ENCODE measurements around the gene TIAM1.

TIAM1 gene

DNA sequence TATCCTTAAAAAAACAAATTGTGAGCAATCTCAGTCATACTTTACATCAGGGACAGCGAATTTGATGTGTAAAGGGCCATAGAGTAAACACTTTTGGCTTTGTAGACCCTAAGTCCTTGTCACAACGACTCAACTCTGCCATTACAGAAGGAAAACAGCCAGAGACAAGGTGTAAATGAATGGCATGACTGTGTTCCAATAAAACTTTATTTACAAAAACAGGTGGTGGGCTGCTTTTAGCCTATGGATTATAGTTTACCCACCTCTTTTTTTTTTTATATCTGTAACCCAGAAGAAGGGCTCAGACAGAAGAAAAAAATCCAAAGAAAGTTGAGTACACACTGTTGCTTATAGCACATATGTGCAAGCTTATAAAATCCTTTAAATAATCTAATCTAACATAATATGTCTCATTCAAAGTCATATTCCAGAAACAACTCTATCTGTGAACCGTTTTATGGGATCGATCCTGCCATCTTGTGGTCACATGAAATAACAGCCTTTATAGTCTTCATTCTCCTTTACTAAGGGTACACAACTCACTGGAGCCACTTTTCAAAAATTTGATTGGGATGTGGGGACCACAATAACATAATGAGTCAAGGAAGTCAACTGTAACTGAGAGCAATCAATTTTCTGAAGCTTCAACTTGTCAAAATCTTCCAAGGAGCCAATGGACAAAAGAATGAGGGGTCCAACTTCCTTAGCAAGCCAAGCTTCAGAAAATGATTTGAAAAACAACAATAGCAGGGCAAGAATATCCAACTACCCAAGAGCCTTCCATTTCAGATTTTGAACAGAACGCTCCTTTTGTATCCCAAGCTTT is 163.6 kb downstream of the TIAM1 start:
- TF ChIP-seq, protein P1, sequence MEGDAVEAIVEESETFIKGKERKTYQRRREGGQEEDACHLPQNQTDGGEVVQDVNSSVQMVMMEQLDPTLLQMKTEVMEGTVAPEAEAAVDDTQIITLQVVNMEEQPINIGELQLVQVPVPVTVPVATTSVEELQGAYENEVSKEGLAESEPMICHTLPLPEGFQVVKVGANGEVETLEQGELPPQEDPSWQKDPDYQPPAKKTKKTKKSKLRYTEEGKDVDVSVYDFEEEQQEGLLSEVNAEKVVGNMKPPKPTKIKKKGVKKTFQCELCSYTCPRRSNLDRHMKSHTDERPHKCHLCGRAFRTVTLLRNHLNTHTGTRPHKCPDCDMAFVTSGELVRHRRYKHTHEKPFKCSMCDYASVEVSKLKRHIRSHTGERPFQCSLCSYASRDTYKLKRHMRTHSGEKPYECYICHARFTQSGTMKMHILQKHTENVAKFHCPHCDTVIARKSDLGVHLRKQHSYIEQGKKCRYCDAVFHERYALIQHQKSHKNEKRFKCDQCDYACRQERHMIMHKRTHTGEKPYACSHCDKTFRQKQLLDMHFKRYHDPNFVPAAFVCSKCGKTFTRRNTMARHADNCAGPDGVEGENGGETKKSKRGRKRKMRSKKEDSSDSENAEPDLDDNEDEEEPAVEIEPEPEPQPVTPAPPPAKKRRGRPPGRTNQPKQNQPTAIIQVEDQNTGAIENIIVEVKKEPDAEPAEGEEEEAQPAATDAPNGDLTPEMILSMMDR (IDR thresholded peaks at IDR 0.05; ENCODE audit: low read depth, low read length) = peak; percentile 53
- no peak for DNase-seq (ENCODE audit: extremely low read depth, low read depth)

DNA sequence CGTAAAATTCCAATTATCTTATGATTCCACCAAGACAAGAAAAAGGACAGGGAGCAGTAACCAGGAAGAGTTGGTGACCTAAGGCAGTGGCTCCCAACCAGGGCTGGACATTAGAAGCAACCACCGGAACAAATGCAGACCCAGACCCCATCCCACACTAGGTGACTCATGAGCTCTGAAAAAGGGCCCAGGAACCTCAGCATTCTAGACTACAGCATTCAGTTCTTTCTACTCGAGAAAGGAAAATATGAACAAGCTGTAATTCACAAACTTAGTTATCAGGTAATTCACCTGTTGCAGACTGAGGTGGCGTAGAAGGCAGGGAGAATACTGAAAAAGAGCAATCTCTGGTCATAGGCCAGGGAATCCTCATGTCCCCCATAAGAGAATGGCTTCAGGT is 167.3 kb downstream of the TIAM1 start:
- DNase-seq (ENCODE audit: extremely low read depth, low read depth) = no peak
- TF ChIP-seq, protein P1 (IDR thresholded peaks at IDR 0.05; ENCODE audit: low read depth, low read length) = no peak

DNA sequence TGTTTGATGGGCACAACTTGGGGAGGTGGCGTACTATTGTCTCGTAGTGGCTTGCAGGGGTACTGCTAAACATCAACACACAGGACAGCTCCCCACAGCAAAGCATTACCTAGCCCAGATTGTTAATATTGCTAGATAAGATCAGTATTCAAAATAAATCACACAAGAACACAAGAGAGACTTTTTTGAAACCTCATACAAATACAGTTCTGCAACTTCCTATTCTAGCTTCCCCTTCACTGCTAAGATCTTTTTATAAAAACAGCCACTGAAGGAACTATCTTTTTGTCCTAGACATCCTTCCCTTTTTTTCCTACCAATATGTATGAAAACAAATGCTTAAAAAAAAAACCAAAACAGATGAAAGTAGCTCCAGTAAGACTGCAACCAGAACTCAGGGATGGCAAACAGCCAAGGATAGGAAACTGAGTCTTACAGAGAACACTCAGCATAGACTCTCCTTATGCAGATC is 167.9 kb downstream of the TIAM1 start:
- TF ChIP-seq, protein P1 (IDR thresholded peaks at IDR 0.05; ENCODE audit: low read depth, low read length) = no peak
- DNase-seq (ENCODE audit: extremely low read depth, low read depth) = no peak

DNA sequence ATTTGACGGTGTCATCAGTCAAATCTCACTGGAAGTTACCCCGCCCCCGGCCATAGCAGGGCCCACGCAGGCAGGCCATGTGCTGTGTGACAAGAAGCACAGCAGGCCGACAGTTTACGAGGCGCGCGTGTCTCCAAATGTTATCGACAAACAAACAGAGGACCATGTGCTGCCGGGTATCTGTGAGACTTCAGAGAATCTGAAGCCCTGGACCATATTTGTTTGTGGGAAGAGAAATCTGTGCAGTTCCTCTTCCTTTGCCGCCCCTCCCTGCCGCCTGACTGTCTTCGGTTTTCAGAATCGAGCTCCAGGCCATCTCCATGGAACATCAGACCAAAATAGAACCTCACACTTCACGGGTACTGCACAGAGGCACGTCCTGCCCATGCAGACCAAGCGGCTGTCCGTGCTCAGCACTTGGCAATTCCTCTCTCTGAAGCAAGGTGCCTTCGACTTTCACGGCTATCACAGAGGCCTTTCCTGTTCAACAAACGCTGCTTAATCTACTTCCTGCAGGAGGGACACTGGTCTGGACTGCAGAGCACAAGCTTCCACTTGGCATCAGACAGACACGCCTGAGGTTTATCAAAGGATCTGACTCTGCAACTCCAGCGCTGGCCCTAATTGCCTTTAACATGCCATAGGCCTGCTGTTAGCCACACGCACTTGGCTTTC is 170.0 kb downstream of the TIAM1 start:
- DNase-seq (ENCODE audit: extremely low read depth, low read depth) = no peak
- TF ChIP-seq, protein P1 (IDR thresholded peaks at IDR 0.05; ENCODE audit: low read depth, low read length) = no peak

DNA sequence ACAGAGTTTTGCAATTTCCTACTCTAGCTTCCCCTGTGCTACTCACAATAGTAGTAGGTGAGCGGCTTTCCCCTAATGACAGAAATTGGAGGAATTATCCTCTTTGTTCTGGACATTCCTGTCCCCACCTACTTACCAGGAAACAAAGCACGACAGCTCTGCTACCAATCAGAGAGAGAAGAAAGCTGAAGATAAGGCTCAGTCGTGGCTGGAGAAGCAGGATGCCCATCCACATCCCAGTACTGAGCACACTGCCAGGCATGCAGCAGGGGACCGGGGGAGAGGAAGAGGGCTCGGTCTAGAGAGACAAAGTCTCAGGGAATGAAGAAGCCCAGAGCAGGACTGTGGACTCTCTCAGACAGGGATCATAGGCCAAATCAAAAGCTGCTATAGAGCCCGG is 171.7 kb downstream of the TIAM1 start:
- TF ChIP-seq, protein P1 (IDR thresholded peaks at IDR 0.05; ENCODE audit: low read depth, low read length) = no peak

DNA sequence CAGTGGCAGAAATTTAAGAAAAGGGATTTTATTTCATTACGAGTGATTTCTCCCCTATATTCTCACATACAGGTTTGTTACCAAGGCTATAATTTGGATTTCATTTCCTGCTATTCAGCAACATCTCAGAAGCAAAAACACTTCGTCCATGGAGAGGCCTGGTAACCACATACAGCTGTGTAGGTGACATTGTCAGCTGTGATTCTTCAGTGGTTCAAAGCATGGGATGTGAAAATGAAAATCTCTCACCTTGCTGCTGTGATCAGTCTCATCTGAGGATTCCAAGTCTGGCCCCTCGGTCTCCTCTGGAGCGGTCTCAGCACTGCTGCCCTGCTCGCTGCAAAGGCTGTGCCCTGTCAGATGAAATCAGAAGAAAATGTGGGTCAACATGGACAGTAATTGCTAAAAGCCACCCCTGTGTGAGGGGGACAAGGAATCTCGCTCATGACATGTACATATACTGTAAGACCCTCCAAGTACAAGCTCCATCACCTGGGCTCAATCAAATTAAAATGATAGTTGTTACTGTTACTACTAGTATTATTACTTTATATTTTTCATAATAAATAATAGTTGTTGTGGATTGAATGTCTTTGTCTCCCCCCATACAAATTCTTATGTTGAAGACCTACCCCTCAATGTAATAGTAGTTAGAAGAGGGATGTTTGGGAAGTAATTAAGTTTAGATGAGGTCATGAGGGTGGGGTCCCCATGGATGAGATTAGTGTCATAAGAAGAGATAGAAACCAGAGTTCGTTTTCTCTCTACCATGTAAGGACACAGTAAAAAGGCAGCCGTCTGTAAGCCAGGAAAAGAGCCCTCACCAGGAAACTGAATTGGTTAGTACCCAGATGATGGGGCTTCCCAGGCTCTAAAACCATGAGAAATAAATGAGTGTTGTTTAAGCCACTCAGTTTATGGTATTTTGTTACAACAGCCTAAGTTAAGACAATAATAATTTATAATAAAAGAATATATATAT is 179.1 kb downstream of the TIAM1 start:
- TF ChIP-seq, protein P1 (IDR thresholded peaks at IDR 0.05; ENCODE audit: low read depth, low read length) = no peak
- DNase-seq (ENCODE audit: extremely low read depth, low read depth) = no peak

More for the DNA sequence above, 171.7 kb downstream of the TIAM1 start:
- DNase-seq (ENCODE audit: extremely low read depth, low read depth) = no peak
